ENCODE measurements around the gene ERC1. TPM values are rescaled to one million over a fixed set of nuclear protein-coding genes. Genes with fewer than 3 reads are reported as not detected.

ERC1 gene
- total RNA-seq, 1 experiment from 2014 or later, result 55.1 TPM

DNA sequence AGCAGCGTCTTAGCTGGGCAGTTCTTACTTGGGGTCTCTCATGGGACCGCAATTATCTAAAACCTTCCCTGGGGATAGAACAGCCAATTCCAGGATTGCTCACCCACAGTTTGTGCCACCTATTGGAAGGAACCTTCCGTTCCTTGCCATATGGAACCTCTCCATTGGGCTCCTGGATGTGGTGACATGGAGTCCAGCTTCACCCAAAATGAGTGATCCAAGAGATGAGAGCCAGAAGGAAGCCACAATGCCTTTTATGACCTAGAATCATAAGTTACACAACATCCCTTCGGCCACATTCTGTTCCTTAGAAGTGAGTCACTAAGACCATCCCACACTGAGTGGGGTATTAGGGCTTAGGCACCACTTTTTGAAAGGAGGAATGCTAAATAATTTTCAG, 439.0 kb downstream of the ERC1 start:
- intact Hi-C loops (cut with micrococcal nuclease), result no loop called here
- peak; percentile 80 for DNase-seq (ENCODE audit: unreplicated experiment)
- ChIA-PET POLR2A (interaction anchor here (0.6 kb wide), 1 partner anchor 24 kb away, joined by 3 read pairs; no protein-coding TSS in a partner anchor), CTCF (interaction anchor here (0.6 to 1.5 kb wide), 2 partner anchors 12 to 720 kb away, joined by 3 to 4 read pairs; no protein-coding TSS in a partner anchor)
- H3K27ac Mint-ChIP-seq (ENCODE audit: low read depth, unreplicated experiment), result no peak overlapping the region
- H3K4me3 Mint-ChIP-seq (ENCODE audit: unreplicated experiment), result no peak overlapping the region
- H3K4me1 Mint-ChIP-seq (ENCODE audit: insufficient read depth, unreplicated experiment), result peaks cover 8% of the 10 kb centered on the region
- H3K9me3 Mint-ChIP-seq (ENCODE audit: unreplicated experiment), result no peaks in the 10 kb centered on the region
- TF ChIP-seq, protein P1, sequence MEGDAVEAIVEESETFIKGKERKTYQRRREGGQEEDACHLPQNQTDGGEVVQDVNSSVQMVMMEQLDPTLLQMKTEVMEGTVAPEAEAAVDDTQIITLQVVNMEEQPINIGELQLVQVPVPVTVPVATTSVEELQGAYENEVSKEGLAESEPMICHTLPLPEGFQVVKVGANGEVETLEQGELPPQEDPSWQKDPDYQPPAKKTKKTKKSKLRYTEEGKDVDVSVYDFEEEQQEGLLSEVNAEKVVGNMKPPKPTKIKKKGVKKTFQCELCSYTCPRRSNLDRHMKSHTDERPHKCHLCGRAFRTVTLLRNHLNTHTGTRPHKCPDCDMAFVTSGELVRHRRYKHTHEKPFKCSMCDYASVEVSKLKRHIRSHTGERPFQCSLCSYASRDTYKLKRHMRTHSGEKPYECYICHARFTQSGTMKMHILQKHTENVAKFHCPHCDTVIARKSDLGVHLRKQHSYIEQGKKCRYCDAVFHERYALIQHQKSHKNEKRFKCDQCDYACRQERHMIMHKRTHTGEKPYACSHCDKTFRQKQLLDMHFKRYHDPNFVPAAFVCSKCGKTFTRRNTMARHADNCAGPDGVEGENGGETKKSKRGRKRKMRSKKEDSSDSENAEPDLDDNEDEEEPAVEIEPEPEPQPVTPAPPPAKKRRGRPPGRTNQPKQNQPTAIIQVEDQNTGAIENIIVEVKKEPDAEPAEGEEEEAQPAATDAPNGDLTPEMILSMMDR (IDR thresholded peaks at IDR 0.05; ENCODE audit: unreplicated experiment), result no peak
- no TSS peak for BruUV-seq (replicated peaks)
- H3K27me3 Mint-ChIP-seq (ENCODE audit: insufficient read depth, unreplicated experiment), result no peaks in the 10 kb centered on the region
- H3K36me3 Mint-ChIP-seq (ENCODE audit: insufficient read depth, unreplicated experiment), result no peaks in the 10 kb centered on the region

DNA sequence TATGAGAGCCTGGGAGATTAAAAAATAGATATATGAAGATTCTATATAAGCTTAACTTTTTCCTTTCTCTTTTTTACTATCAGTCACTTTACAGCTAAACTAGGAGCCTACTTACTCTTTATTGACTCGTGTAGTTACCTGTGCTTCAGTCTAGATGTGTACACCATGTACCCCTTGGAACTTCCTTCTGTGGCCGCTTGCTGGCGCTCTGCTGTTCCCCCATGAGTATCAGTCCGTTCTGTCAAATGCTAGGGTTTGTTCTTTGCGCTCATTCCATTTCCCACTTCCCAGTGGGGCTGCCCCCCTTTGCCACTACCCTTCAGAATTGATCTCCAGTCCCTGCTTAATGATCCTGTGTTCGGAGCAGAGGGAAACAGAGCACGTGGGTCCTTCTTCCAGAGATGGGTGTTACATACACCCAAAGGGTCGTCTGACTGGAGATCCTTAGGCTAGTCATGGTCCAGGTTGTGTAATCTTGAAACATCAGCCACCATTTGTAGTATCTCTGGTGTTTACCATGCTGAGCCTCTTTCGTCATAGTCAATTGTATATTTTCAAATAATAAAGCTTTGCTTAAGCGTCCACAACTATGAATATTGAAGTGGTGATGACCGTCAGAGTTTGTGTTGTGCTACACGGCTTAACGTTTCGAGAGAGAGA, 443.4 kb downstream of the ERC1 start:
- Mint-ChIP-seq H3K9me3 (ENCODE audit: unreplicated experiment) (no peaks in the 10 kb centered on the region), H3K27ac (ENCODE audit: low read depth, unreplicated experiment) (no peak overlapping the region), H3K4me1 (ENCODE audit: insufficient read depth, unreplicated experiment) (peaks cover 12% of the 10 kb centered on the region), H3K36me3 (ENCODE audit: insufficient read depth, unreplicated experiment) (no peaks in the 10 kb centered on the region), H3K27me3 (ENCODE audit: insufficient read depth, unreplicated experiment) (no peaks in the 10 kb centered on the region), H3K4me3 (ENCODE audit: unreplicated experiment) (no peak overlapping the region)
- TF ChIP-seq, protein P1 (IDR thresholded peaks at IDR 0.05; ENCODE audit: unreplicated experiment), result no peak
- BruUV-seq (replicated peaks), result no TSS peak
- no peak for DNase-seq (ENCODE audit: unreplicated experiment)
- CTCF ChIA-PET, result interaction anchor here (1.1 to 1.2 kb wide), 3 partner anchors 11 to 316 kb away, joined by 3 read pairs; no protein-coding TSS in a partner anchor
- POLR2A ChIA-PET, result no interaction called here
- intact Hi-C loops (cut with micrococcal nuclease), result no loop called here

DNA sequence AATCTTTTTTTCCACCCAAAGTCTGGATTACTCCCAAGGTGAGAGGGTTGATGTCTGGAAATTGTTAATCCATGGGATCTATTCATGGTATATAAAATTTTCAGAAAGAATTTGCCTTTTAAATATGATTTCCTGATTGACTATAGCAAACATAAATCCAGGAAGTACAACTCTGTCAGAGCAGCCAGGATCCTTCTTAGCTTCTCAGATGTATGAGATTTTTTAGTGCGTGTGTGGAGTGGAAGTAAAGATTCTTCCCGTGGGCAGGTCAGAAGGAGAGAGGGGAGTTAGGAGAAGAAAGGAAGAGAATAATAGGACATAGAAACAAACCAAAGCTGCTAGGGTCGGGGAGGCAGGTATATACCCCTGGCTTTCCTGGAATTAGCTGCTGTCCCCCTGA, 444.0 kb downstream of the ERC1 start:
- Mint-ChIP-seq H3K27ac (ENCODE audit: low read depth, unreplicated experiment) (no peak overlapping the region), H3K27me3 (ENCODE audit: insufficient read depth, unreplicated experiment) (no peaks in the 10 kb centered on the region), H3K36me3 (ENCODE audit: insufficient read depth, unreplicated experiment) (no peaks in the 10 kb centered on the region), H3K9me3 (ENCODE audit: unreplicated experiment) (no peaks in the 10 kb centered on the region), H3K4me3 (ENCODE audit: unreplicated experiment) (no peak overlapping the region), H3K4me1 (ENCODE audit: insufficient read depth, unreplicated experiment) (peaks cover 6% of the 10 kb centered on the region)
- DNase-seq (ENCODE audit: unreplicated experiment), result no peak
- TF ChIP-seq, protein P1 (IDR thresholded peaks at IDR 0.05; ENCODE audit: unreplicated experiment), result no peak
- BruUV-seq (replicated peaks), result no TSS peak
- POLR2A ChIA-PET, result interaction anchor here (0.7 to 0.9 kb wide), 2 partner anchors 9 kb away, joined by 3 to 4 read pairs; no protein-coding TSS in a partner anchor
- intact Hi-C loops (cut with micrococcal nuclease), result no loop called here
- CTCF ChIA-PET, result interaction anchor here (1.2 kb wide), 1 partner anchor 317 kb away, joined by 3 read pairs; no protein-coding TSS in a partner anchor

DNA sequence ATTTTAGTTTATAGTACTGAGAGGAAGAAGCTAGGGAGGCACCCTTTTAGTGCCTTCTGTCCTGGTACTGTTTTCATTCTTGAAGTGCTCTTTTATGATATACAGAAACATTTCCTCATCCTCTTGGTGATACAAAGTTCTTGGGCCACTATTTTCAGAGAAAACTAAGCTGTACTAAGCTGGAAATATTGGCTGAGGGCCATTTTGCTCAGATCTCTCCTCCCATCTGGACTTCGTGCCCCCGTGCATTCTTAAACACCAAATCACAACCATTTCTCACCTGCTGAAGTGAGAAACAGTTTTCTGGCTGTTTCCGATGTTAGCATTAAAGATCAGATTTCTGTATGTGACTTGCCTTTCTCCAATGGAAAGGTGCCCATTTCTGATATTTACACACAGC, 444.4 kb downstream of the ERC1 start:
- no TSS peak for BruUV-seq (replicated peaks)
- Mint-ChIP-seq H3K27me3 (ENCODE audit: insufficient read depth, unreplicated experiment) (no peaks in the 10 kb centered on the region), H3K4me1 (ENCODE audit: insufficient read depth, unreplicated experiment) (peaks cover 6% of the 10 kb centered on the region), H3K4me3 (ENCODE audit: unreplicated experiment) (no peak overlapping the region), H3K9me3 (ENCODE audit: unreplicated experiment) (no peaks in the 10 kb centered on the region), H3K36me3 (ENCODE audit: insufficient read depth, unreplicated experiment) (no peaks in the 10 kb centered on the region), H3K27ac (ENCODE audit: low read depth, unreplicated experiment) (no peak overlapping the region)
- CTCF ChIA-PET, result interaction anchor here (0.5 to 1.2 kb wide), 2 partner anchors 15 to 317 kb away, joined by 3 read pairs; no protein-coding TSS in a partner anchor
- POLR2A ChIA-PET, result interaction anchor here (0.7 to 0.9 kb wide), 3 partner anchors 9 to 148 kb away, joined by 3 to 4 read pairs (median 3); no protein-coding TSS in a partner anchor
- intact Hi-C loops (cut with micrococcal nuclease), result no loop called here
- DNase-seq (ENCODE audit: unreplicated experiment), result no peak
- TF ChIP-seq, protein P1 (IDR thresholded peaks at IDR 0.05; ENCODE audit: unreplicated experiment), result no peak
